HEK293T (cell line): ENCODE measurements around the gene ARMC9.

ENCODE experiments used
- BHLHE40 ChIP-seq: fragments of 450-650 bp; IDR thresholded peaks from 2 replicates; pipeline ENCODE4 v1.6.1; 2016; ENCODE audit warnings: mild to moderate bottlenecking, moderate library complexity, borderline replicate concordance
- CTBP1 ChIP-seq: fragments of 450-650 bp; IDR thresholded peaks from 2 replicates; pipeline ENCODE4 v1.6.1; 2016; ENCODE audit warnings: borderline replicate concordance
- ELF4 ChIP-seq: fragments of 450-650 bp; IDR thresholded peaks from 2 replicates; pipeline ENCODE4 v1.6.1; 2017; ENCODE audit warnings: antibody characterized with exemption
- FOXA1 ChIP-seq: fragments of 450-650 bp; IDR thresholded peaks from 2 replicates; pipeline ENCODE4 v1.6.1; 2016; ENCODE audit warnings: mild to moderate bottlenecking
- FOXK2 ChIP-seq: fragments of 450-650 bp; IDR thresholded peaks from 2 replicates; pipeline ENCODE4 v1.6.1; 2016; ENCODE audit warnings: mild to moderate bottlenecking
- FOXM1 ChIP-seq: fragments of 450-650 bp; IDR thresholded peaks from 2 replicates; pipeline ENCODE4 v1.6.1; 2017; ENCODE audit warnings: mild to moderate bottlenecking, borderline replicate concordance
- HDGF ChIP-seq: fragments of 450-650 bp; IDR thresholded peaks from 2 replicates; pipeline ENCODE4 v1.6.1; 2017; ENCODE audit warnings: antibody characterized with exemption, borderline replicate concordance
- L3MBTL2 ChIP-seq: fragments of 450-650 bp; conservative IDR thresholded peaks from 2 replicates; pipeline ENCODE4 v1.6.1; 2016; ENCODE audit warnings: mild to moderate bottlenecking
- LEF1 ChIP-seq: fragments of 450-650 bp; IDR thresholded peaks from 2 replicates; pipeline ENCODE4 v1.6.1; 2017; ENCODE audit warnings: mild to moderate bottlenecking, borderline replicate concordance
- SP1 ChIP-seq: fragments of 450-650 bp; IDR thresholded peaks from 2 replicates; pipeline ENCODE4 v1.6.1; 2017
- TARDBP ChIP-seq: fragments of 450-650 bp; IDR thresholded peaks from 2 replicates; pipeline ENCODE4 v1.6.1; 2016
- ZNF384 ChIP-seq: fragments of 450-650 bp; IDR thresholded peaks from 2 replicates; pipeline ENCODE4 v1.6.1; 2016

DNA sequence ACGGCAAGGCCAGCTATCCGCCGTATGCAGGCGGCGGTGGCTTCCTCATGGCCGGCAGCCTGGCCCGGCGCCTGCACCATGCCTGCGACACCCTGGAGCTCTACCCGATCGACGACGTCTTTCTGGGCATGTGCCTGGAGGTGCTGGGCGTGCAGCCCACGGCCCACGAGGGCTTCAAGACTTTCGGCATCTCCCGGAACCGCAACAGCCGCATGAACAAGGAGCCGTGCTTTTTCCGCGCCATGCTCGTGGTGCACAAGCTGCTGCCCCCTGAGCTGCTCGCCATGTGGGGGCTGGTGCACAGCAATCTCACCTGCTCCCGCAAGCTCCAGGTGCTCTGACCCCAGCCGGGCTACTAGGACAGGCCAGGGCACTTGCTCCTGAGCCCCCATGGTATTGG is 200.2 kb downstream of the ARMC9 start:
- TF ChIP-seq BHLHE40 (no peak), FOXA1 (no peak), SP1 (no peak), FOXM1 (no peak), ELF4 (no peak), TARDBP (no peak), LEF1 (no peak), L3MBTL2 (no peak), CTBP1 (no peak), HDGF (no peak), ZNF384 (no peak), FOXK2 (no peak)
